ENCODE measurements around the gene RMRP.
A peak's percentile ranks its signal among the peaks of the same experiment; 100 is the strongest.
"Not testable (repeated sequence)": the region's sequence is repeated elsewhere in the genome, so short reads cannot be mapped to it uniquely, and the experiment has no call there.

The RMRP gene

GRCh38 chr9:35664531-35665470, 7.0 kb upstream of the RMRP start, which contains the start of gene ARHGEF39:
Gene ARHGEF39 (minus strand): TSS chr9:35665195. CDS start chr9:35665169, 26 bp downstream.
- peak; percentile 97 for DNase-seq (ENCODE audit: low spot score)

- DNase-seq (ENCODE audit: low spot score): no peak
Measured at GRCh38 chr9:35662437-35662836, 4.6 kb upstream of the RMRP start.

DNA sequence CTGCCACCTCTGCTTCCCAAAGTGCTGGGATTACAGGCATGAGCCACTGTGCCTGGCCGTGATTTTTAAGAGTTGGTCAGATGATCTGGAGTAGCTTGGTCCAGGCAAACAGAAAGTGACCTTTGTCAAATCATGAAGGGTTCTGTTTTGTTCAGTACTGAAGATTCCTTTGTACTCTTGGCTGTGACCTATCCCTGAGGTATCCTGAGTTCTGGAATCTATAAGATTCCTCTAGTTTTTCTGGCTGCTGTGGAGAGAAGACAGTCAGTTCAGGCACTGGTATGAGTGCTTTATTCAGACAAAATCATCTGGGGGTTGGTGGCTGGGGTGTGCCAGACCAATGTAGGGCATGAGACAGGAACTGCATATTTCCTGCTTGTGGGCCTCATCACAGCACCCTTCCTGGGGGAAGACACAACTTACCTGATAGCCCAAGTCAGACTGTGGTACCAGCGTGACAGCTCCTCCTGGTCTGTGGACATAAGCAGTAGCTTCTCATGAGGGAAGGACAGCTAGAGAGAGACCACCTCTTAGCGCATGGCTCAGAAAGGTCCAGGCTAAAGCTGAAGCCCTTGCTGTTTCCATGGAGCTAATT, 4.0 kb upstream of the RMRP start:
- DNase-seq (ENCODE audit: low spot score): no peak

- DNase-seq (ENCODE audit: low spot score): peak; percentile 38
Measured at GRCh38 chr9:35660966-35661415, 3.2 kb upstream of the RMRP start.

GRCh38 chr9:35659340-35659739, 1.5 kb upstream of the RMRP start:
- peak; percentile 38 for DNase-seq (ENCODE audit: low spot score)

- DNase-seq (ENCODE audit: low spot score): peak; percentile 51
Measured at GRCh38 chr9:35658968-35659220, 1.1 kb upstream of the RMRP start.

DNA sequence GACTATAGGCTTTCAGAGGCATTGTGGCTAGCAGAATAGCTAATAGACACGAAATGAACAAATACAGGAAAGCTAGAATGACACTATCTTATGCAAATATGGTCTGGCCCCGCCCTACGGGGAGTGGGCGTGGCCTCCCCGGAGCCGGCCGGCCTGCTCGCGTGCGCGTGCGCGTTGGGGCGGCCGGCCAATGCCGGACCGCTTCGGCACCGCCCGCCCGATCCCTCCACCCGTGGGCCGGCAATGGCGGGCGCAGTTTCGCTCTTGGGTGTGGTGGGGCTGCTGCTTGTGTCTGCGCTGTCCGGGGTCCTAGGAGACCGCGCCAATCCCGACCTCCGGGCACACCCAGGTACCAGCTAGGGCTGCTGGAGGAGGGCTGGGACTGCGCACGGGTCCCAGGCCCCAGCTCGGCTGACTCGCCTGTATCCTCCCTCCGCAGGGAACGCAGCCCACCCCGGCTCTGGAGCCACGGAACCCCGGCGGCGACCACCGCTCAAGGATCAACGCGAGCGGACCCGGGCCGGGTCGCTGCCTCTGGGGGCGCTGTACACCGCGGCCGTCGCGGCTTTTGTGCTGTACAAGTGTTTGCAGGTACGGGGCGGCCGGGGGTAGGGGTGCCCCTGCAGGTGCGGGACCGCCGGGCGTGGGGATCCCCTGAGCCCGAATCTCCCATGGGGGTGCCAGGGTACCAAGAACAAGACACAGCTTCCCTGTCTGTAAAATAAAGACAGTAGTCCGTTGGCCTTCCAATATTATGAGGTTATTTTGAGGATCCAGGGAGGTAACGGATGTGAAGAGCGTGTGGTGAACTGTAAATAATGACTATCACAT, 533 bp upstream of the RMRP start, which contains the start of gene CCDC107:
CCDC107 (plus strand) TSS at position 156 of the 831 bp plus-strand sequence; CDS start at position 244, 88 bp downstream.
- peak; percentile 98 for DNase-seq (ENCODE audit: low spot score)

GRCh38 chr9:35656831-35657545, 831 bp downstream of the RMRP start:
- peak; percentile 36 for DNase-seq (ENCODE audit: low spot score)

DNA sequence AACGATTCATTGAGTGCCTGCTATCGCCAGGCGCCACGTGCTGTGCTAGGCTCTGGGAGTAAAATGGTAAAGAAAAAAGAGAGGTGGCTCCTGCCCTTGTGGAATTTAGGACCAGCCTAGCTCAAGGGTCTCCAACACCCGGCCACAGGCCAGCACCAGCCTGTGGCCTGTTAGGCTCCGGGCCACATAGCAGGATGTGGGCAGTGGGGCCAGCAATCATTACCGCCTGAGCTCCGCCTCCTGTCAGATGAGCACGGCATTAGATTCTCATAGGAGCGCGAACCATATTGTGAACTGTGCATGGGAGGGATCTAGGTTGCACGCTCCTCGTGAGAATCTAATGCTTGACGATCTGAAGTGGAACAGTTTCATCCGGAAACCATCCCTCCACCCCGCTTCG, 1.5 kb downstream of the RMRP start:
- DNase-seq (ENCODE audit: low spot score): no peak

GRCh38 chr9:35653611-35654010, 4.2 kb downstream of the RMRP start:
- no peak for DNase-seq (ENCODE audit: low spot score)

- DNase-seq (ENCODE audit: low spot score): no peak
Measured at GRCh38 chr9:35652829-35653209, 5.0 kb downstream of the RMRP start.

- no peak for DNase-seq (ENCODE audit: low spot score)
Measured at GRCh38 chr9:35651956-35652828, 5.6 kb downstream of the RMRP start.

- DNase-seq (ENCODE audit: low spot score): no peak
Measured at GRCh38 chr9:35650341-35651158, 7.3 kb downstream of the RMRP start, which contains the start of gene SIT1. Gene SIT1 (minus strand): TSS chr9:35650931. CDS start chr9:35650853, 78 bp downstream.

DNA sequence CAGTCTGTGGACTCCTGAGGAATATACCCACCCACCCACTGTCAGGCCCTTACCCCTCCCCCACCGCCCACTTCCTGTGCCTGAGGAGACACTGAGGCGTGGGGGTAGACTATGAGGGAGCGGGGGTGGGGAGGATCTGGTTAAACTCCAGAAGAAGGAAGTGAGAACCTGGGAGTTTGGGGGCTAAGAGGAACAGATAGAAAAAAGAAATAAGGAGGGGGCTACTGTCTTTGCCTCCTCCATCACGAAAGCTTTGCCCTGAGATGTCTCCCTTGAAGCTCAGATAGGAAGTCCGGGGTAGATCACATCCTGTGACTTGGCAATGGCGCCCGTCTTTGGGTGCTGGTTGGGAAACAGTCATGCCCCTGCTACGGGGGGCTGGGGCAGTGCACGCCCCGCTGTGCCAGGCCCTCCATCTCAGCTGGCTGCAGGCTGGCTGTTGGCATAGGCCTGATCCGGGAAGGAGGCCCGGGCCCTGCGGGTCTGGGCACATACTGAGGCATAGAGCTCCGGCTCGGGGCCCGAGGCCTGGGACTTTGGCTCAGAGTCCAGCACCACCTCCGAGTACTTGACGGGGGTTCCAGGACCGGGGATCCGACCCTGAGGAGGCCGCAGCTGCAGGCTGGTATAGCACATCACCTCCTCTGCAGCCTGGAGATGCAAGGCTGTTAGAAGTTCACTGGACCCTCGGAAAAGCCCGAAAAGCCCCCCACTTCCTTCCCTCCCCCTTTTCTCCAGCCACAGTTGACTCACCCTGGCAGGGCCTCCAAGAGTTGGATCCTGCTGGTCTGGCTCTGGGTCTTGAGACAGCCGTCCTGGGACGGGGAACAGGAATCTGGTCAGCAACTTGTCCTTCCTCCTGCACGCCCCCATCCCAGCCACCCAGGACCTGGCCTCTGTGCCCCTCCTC, 8.1 kb downstream of the RMRP start:
- no peak for DNase-seq (ENCODE audit: low spot score)

DNA sequence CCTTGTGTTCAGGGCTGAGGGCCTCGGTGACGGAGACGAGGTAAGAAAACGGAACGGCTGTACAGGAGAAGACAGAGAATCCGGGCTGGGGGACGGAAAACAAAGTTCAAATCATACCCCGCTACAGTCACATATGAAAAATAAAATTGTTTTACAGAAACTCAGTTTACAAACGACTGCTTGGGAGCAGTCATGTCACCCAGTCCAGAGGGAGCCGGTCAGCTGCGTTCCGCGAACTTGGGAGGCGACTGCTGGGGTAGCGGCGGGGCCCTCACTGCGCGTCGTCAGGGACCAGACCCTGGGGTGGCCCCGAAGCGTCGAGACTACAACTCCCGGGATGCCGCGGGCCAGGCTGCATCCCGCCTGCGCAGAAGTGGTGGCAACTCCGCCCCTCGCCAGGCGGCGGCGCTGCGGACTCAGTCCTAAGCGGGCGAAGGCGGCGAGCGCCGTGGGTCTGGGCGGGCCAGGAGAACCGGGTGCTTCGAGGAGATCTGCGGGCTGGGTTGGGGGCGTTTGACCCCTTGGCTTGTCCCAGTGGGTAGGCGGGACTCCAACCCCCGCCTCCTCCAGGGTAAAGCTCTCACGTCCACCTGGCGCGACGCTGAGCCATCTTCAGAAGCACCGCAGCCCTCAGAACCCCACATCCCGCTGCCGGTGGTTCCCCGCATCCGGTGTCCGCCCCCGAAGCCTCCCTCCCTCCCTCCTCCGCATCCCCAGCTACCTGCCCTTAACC, 11.1 kb downstream of the RMRP start:
- DNase-seq (ENCODE audit: low spot score): peak; percentile 96

- DNase-seq (ENCODE audit: low spot score): no peak
Measured at GRCh38 chr9:35646153-35646532, 11.7 kb downstream of the RMRP start.

DNA sequence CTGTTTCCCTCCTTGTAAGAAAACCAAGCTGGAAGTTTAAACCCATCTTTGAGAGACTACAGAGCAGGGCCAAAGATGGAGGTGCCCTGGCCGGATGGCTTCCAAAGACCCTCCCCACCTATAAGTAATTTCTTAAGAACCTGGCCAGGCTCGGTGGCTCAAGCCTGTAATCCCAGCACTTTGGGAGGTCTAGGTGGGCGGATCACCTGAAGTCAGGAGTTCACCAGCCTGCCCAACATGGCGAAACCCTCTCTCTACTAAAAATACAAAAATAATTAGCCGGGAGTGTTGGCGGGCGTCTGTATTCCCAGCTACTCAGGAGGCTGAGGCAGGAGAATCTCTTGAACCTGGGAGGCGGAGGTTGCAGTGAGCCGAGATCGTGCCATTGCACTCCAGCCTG, 12.1 kb downstream of the RMRP start:
- DNase-seq (ENCODE audit: low spot score): not testable (repeated sequence)

- DNase-seq (ENCODE audit: low spot score): no peak
Measured at GRCh38 chr9:35643046-35643445, 14.8 kb downstream of the RMRP start.
